Heart left ventricle (tissue), 13 donors: Measurements from ENCODE around the gene CHIC2.

Source experiments
- POLR2A ChIP-seq, 2 donors: fragments of 450-650 bp; IDR thresholded peaks; one replicate each; pipeline ENCODE4 v1.6.1; 2017; ENCODE audit warnings: antibody characterized with exemption in 2 of 2, mild to moderate bottlenecking in 2 of 2, moderate library complexity in 2 of 2
- TF ChIP-seq, protein P1 (sequence below), 12 donors: fragments of 200-600 bp; sonication (generic) in 4 of 12; IDR thresholded peaks; one replicate each; pipeline versions ENCODE4 v1.5.0 to v1.8.0; 2018 to 2022; ENCODE audit warnings: antibody characterized with exemption in 12 of 12, mild to moderate bottlenecking in 5 of 12
- donor health status: ischemic (EF 13 %, LVEDD 7.1; RV severe dilation, severe dysfunction).
- donor health status: DM: no; HTN: yes; CAD: no.
- donor health status: DM: no; HTN: no; CAD: no.
- donor health status: ischemic (EF 25% LVEDD 6.9; RV normal size, moderate dysfunction).
- donor health status: ischemic (EF 25% LVEDD 5.7; RV mildly dilated, moderate dysfunction).
- donor health status: ischemic (EF 35%, LVEDD 5.7; RV mildly dilated, moderate dysfunction).
- donor health status: nonischemic (EF 11% LVEDD 7.7; RV severe dilation, severe dysfunction).
- donor health status: DM: yes; HTN: yes; CAD: no.
- donor health status: PGD.
- donor health status: ischemic (EF 29% LVEDD 5.4; RV normal size, mild dysfunction).
- donor health status: nonischemic (EF 23%, LVEDD 6.1; RV moderate dilation, normal function).

DNA sequence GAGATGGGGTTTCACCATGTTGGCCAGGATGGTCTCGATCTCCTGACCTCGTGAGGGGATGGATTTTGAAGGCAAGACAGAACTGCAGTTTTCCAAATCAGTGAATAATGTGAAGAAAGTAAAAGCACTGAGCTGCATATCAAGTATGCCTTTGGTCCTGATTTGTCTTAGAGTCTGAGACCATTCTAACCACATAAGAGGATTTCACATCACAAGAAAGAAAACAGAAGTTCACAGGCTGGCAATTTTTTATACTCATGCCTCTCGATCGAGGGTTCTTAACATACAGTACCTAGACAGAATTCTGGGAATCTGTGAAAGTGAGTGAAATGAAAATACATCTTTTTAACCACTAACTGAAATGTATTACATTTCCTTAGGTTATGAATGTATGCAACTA, 23.3 kb downstream of the CHIC2 start:
- TF ChIP-seq, protein P1, sequence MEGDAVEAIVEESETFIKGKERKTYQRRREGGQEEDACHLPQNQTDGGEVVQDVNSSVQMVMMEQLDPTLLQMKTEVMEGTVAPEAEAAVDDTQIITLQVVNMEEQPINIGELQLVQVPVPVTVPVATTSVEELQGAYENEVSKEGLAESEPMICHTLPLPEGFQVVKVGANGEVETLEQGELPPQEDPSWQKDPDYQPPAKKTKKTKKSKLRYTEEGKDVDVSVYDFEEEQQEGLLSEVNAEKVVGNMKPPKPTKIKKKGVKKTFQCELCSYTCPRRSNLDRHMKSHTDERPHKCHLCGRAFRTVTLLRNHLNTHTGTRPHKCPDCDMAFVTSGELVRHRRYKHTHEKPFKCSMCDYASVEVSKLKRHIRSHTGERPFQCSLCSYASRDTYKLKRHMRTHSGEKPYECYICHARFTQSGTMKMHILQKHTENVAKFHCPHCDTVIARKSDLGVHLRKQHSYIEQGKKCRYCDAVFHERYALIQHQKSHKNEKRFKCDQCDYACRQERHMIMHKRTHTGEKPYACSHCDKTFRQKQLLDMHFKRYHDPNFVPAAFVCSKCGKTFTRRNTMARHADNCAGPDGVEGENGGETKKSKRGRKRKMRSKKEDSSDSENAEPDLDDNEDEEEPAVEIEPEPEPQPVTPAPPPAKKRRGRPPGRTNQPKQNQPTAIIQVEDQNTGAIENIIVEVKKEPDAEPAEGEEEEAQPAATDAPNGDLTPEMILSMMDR (IDR thresholded peaks at IDR 0.05), result no peak
- TF ChIP-seq POLR2A (IDR thresholded peaks at IDR 0.05), result no peak
